Stomach (tissue), 4 donors: Measurements from ENCODE around the gene CEMIP.

Source experiments
- POLR2A ChIP-seq, 4 donors: fragments of 450-650 bp; IDR thresholded peaks; one replicate each; pipeline ENCODE4 v1.6.1; 2016; ENCODE audit warnings: antibody characterized with exemption in 4 of 4, control low read depth in 2 of 4, mild to moderate bottlenecking in 1 of 4, moderate library complexity in 1 of 4
- TF ChIP-seq, protein P1 (sequence below), 7 experiments: fragments of 450-650 bp in 4 of 7; fragments of 200-600 bp in 3 of 7; sonication (generic) in 3 of 7; IDR thresholded peaks; one replicate each; pipeline ENCODE4 v1.5.1; 2016 to 2019; ENCODE audit warnings: antibody characterized with exemption in 7 of 7, control low read depth in 2 of 7, mild to moderate bottlenecking in 1 of 7

DNA sequence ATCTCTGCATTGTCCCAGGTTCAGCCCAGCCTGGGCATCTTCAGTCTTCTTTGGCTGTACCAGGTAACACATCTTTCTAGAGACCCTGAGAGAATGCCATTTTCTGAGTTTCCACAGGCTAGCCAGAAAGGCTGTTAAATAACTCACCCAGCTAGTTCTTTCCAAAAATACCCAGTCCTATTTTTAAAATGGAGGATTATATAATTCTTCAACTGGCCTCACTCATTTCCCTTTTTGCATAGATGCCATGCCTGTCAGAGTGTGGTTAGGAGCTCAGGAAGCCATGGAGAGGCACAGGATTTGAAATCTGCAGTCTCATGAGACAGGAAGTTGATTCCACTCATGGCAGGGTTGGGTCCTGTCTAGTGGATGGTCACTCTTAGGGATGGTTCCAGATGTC, 39.8 kb downstream of the CEMIP start:
- TF ChIP-seq, protein P1, sequence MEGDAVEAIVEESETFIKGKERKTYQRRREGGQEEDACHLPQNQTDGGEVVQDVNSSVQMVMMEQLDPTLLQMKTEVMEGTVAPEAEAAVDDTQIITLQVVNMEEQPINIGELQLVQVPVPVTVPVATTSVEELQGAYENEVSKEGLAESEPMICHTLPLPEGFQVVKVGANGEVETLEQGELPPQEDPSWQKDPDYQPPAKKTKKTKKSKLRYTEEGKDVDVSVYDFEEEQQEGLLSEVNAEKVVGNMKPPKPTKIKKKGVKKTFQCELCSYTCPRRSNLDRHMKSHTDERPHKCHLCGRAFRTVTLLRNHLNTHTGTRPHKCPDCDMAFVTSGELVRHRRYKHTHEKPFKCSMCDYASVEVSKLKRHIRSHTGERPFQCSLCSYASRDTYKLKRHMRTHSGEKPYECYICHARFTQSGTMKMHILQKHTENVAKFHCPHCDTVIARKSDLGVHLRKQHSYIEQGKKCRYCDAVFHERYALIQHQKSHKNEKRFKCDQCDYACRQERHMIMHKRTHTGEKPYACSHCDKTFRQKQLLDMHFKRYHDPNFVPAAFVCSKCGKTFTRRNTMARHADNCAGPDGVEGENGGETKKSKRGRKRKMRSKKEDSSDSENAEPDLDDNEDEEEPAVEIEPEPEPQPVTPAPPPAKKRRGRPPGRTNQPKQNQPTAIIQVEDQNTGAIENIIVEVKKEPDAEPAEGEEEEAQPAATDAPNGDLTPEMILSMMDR (IDR thresholded peaks at IDR 0.05), result no peak
- no peak for TF ChIP-seq POLR2A (IDR thresholded peaks at IDR 0.05)
